ENCODE measurements around the gene CEMIP. TPM values are rescaled to one million over a fixed set of nuclear protein-coding genes. Genes with fewer than 3 reads are reported as not detected.

Gene CEMIP
- total and polyA plus RNA-seq, 2 of the 8 experiments (the other 6 are each of a cell fraction or from before 2014, with no cell fraction given): 0.11 to 0.60 TPM

DNA sequence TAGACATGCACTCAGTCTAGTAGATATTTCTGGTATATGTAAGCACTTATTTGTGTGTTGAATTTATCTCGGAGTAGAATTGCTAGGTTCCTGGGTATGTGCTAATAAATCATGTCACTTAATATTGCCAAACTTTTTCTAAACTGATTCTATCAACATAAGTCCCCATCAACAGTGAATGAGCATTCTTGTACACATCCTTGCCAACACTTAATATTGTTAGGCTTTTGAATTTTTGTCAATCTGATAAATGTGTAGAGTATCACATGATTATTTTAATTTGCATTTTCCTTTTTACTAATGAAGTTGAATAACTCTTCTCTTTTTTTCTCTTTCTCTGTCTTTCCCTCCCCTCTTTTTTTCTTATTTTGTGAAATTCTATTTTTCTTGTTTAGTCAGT lies 33.3 kb upstream of the CEMIP start:
- peaks cover 0 to 2% of the 10 kb centered on the region in 2 experiments for H4K20me1 ChIP-seq (replicated peaks in 1 of 2; ENCODE audit: control insufficient read depth in 1 of 2, insufficient read depth in 2 of 2, low read length in 2 of 2)
- FAIRE-seq (no peak), DNase-seq (ENCODE audit: low read depth in 1 of 2, low spot score in 2 of 2) (no peak)
- H3K18ac ChIP-seq (ENCODE audit: extremely low read depth, low read length): no peak overlapping the region
- no peak overlapping the region for H2BK15ac ChIP-seq (ENCODE audit: low read length)
- no peak overlapping the region for H4K5ac ChIP-seq (ENCODE audit: insufficient read length, low read depth, low read length)
- H3K56ac ChIP-seq (replicated peaks; ENCODE audit: insufficient read length, low read depth, low read length): no peak overlapping the region
- 100% methylated on average over 1 of the region's 1 CpG; no CpG with 5 or more reads in 1 of the 2 experiments for whole genome bisulfite sequencing, 2 experiments (ENCODE audit: extremely low coverage in 1 of 2, insufficient coverage in 1 of 2, insufficient read length in 1 of 2, insufficient replicate concordance in 2 of 2, low coverage in 1 of 2, low lambda C conversion rate in 2 of 2, missing lambda C conversion rate in 1 of 2)
- CTCF ChIA-PET (ENCODE audit: partially characterized antibody): interaction anchor here (1.2 kb wide), 1 partner anchor 42 kb away, joined by 3 read pairs; no protein-coding TSS in a partner anchor
- H2BK120ac ChIP-seq (replicated peaks; ENCODE audit: low read depth, low read length): no peak overlapping the region
- H3K27ac ChIP-seq (ENCODE audit: low read depth, low read length): no peak overlapping the region
- no peak overlapping the region for H4K91ac ChIP-seq (replicated peaks; ENCODE audit: insufficient read length, low read length)
- H2AFZ ChIP-seq (ENCODE audit: low read length): no peak overlapping the region
- no peak overlapping the region for H3K4me3 ChIP-seq (ENCODE audit: extremely low read depth in 1 of 4, insufficient read depth in 2 of 4, low read depth in 3 of 4, low read length in 4 of 4)
- H2BK20ac ChIP-seq (ENCODE audit: low read length): no peak overlapping the region
- no peaks in the 10 kb centered on the region for H3K79me2 ChIP-seq (ENCODE audit: control insufficient read depth in 1 of 2, insufficient read depth in 2 of 2, low read length in 2 of 2)
- H3K9me3 ChIP-seq (ENCODE audit: insufficient read depth in 2 of 2, low read depth in 1 of 2, low read length in 1 of 2): no peaks in the 10 kb centered on the region
- no peak overlapping the region for H2BK12ac ChIP-seq (ENCODE audit: low read depth, low read length)
- H3K79me1 ChIP-seq (ENCODE audit: low read depth, low read length): no peaks in the 10 kb centered on the region; the same call in 1 of the 2 replicates
- H2BK5ac ChIP-seq (ENCODE audit: low read depth, low read length): no peak overlapping the region
- H4K8ac ChIP-seq (ENCODE audit: extremely low read depth, insufficient read depth, low read length): no peak overlapping the region
- no peaks in the 10 kb centered on the region for H3K23me2 ChIP-seq (ENCODE audit: low read depth, low read length)
- peaks cover 0 to 9% (median 6%) of the 10 kb centered on the region in 4 experiments; a peak in 4 of 7 replicates for H3K4me1 ChIP-seq (replicated peaks in 1 of 4; ENCODE audit: control insufficient read depth in 3 of 4, insufficient read depth in 4 of 4, low read length in 3 of 4)
- no peak overlapping the region for H3K4me2 ChIP-seq (ENCODE audit: insufficient read depth in 1 of 2, low read depth in 2 of 2, low read length in 2 of 2)
- peaks cover 0 to 2% (median 0%) of the 10 kb centered on the region in 4 experiments; a peak in 1 of 8 replicates for H3K36me3 ChIP-seq (ENCODE audit: control insufficient read depth in 2 of 4, insufficient read depth in 4 of 4, low read length in 3 of 4)
- H3K23ac ChIP-seq (ENCODE audit: insufficient read length): no peak overlapping the region
- H3K27me3 ChIP-seq (replicated peaks in 1 of 4; ENCODE audit: control insufficient read depth in 3 of 4, extremely low read depth in 1 of 4, insufficient read depth in 3 of 4, low read length in 3 of 4): no peaks in the 10 kb centered on the region
- H3K4ac ChIP-seq (replicated peaks; ENCODE audit: insufficient read length, low read depth, low read length): no peak overlapping the region
- no peak overlapping the region for H3K9ac ChIP-seq (replicated peaks in 1 of 4; ENCODE audit: extremely low read depth in 1 of 4, low read depth in 3 of 4, low read length in 3 of 4)
- no peak overlapping the region for H2AK5ac ChIP-seq (ENCODE audit: low read depth, low read length)
- H3K14ac ChIP-seq (ENCODE audit: insufficient read length): no peak overlapping the region
- POLR2A ChIA-PET (ENCODE audit: partially characterized antibody): no interaction called here
- no peak for TF ChIP-seq TEAD4 (IDR thresholded peaks at IDR 0.05; ENCODE audit: low read depth, low read length)
- TF ChIP-seq YY1 (IDR thresholded peaks at IDR 0.05; ENCODE audit: low read depth, low read length): no peak
- TF ChIP-seq, protein P1, sequence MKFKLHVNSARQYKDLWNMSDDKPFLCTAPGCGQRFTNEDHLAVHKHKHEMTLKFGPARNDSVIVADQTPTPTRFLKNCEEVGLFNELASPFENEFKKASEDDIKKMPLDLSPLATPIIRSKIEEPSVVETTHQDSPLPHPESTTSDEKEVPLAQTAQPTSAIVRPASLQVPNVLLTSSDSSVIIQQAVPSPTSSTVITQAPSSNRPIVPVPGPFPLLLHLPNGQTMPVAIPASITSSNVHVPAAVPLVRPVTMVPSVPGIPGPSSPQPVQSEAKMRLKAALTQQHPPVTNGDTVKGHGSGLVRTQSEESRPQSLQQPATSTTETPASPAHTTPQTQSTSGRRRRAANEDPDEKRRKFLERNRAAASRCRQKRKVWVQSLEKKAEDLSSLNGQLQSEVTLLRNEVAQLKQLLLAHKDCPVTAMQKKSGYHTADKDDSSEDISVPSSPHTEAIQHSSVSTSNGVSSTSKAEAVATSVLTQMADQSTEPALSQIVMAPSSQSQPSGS (IDR thresholded peaks at IDR 0.05; ENCODE audit: low read length): no peak
- no peak for TF ChIP-seq FOSL1 (IDR thresholded peaks at IDR 0.05; ENCODE audit: insufficient read depth, low read depth, low read length)
- TF ChIP-seq SRF (IDR thresholded peaks at IDR 0.05; ENCODE audit: low read depth, low read length): no peak
- TF ChIP-seq ASH2L (IDR thresholded peaks at IDR 0.05; ENCODE audit: low read length): no peak
- TF ChIP-seq RXRA (IDR thresholded peaks at IDR 0.05; ENCODE audit: insufficient read depth, low read depth, low read length): no peak
- no peak for TF ChIP-seq KDM4A (IDR thresholded peaks at IDR 0.05; ENCODE audit: low read depth, low read length, severe bottlenecking)
- no peak for TF ChIP-seq POLR2AphosphoS5 (IDR thresholded peaks at IDR 0.05; ENCODE audit: low read depth, low read length)
- TF ChIP-seq RNF2 (IDR thresholded peaks at IDR 0.05; ENCODE audit: borderline replicate concordance, low read depth, low read length, missing control alignments, poor library complexity, severe bottlenecking): no peak
- no peak for TF ChIP-seq TAF7 (optimal IDR thresholded peaks at IDR 0.05; ENCODE audit: borderline replicate concordance, low read depth, low read length)
- TF ChIP-seq TAF1 (IDR thresholded peaks at IDR 0.05; ENCODE audit: low read depth, low read length): no peak
- TF ChIP-seq SP4 (IDR thresholded peaks at IDR 0.05; ENCODE audit: low read length): no peak
